SH-SY5Y (cell line): ENCODE measurements around the gene PWWP2A.

Source experiments
- GATA2 ChIP-seq: IDR thresholded peaks from 2 replicates; pipeline ENCODE4 v1.6.1; 2011; ENCODE audit warnings: mild to moderate bottlenecking, low read depth, low read length
- GATA3 ChIP-seq: IDR thresholded peaks from 2 replicates; pipeline ENCODE4 v1.6.1; 2011; ENCODE audit warnings: low read depth, mild to moderate bottlenecking, low read length, moderate library complexity

- TF ChIP-seq GATA2 (peak; percentile 51; the same call in 1 of the 2 replicates), GATA3 (no peak)
Observed at GRCh38 chr5:160119142-160119904, at the start of gene PWWP2A.
